Measurements from ENCODE around the gene ATG101.
A peak's percentile ranks its signal among the peaks of the same experiment; 100 is the strongest.

ATG101 gene

DNA sequence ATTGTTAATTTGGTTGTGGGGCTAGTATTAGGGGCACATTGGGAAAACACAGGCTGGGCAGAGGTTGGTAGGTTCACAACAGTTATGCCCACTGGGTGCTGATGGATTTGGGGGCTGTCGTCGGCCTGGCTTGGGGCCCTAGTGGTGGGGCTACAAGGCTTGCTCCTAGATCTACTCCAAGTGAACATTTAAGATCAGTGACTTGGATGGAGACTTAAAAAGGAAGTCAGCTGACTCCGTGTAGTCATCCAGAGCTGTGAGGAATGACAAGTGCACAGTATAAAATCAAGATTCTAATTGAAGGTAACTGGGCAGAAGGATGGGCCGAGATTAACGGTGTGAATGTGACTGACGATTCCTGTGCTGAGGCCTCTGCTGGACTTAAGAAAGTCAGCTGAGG is 31.3 kb upstream of the ATG101 start:
- Histone ChIP-seq H3K4me3 (peak overlapping the region in 1 of 7 experiments; percentile 61), H3K27ac (peak overlapping the region in 9 of 21 experiments; percentile 63 to 98 (median 85))

GRCh38 chr12:52041035-52041434 is 28.7 kb upstream of the ATG101 start:
- H3K4me3 ChIP-seq, result no peak overlapping the region
- H3K27ac ChIP-seq, result peak overlapping the region in 3 of 21 experiments; percentile 17 to 93 (median 77)

- Histone ChIP-seq H3K4me3 (no peak overlapping the region), H3K27ac (peak overlapping the region in 5 of 21 experiments; percentile 12 to 93 (median 38))
Measured at GRCh38 chr12:52041695-52042123, 28.1 kb upstream of the ATG101 start.

DNA sequence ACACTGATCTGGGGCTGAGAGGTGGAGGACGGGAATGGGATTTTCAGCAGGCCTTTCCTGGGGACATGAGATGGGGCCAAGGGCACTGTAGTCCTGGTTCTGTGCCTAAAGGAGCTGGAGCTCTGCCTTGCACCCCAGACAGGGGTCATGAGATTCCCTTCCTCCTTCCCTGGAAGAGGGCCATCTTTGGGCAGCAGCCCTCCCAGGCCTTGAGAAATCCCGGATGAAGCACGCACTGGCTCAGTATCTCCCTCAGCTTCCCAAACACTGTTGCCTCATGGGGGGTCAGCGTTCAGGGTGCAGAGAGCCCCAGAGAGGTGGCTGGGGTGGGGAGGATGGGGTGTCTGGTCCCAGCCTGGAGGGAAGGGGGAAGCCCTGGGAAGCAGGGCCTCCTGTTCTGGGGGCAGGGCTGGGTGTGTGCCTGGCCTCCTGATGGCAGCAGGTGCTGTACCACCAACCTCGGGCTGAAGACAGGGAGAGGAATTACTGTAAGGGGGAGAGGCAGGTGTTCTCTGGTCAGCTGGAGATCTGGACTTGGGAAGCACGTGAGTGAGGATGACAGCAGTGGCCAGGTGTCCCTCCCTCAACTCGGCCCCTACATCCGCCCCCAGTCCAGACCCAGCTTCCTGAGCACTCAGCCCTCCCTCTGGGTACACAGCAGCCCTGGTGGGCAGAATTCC is 26.9 kb upstream of the ATG101 start:
- Histone ChIP-seq H3K27ac (peak overlapping the region in 5 of 21 experiments; percentile 58 to 93 (median 77)), H3K4me3 (no peak overlapping the region)

- peak overlapping the region in 15 of 21 experiments; percentile 18 to 93 (median 66) for H3K27ac ChIP-seq
- H3K4me3 ChIP-seq, result peak overlapping the region in 1 of 7 experiments; percentile 4
Measured at GRCh38 chr12:52043386-52044212, 26.2 kb upstream of the ATG101 start.

- Histone ChIP-seq H3K27ac (peak overlapping the region in 15 of 21 experiments; percentile 18 to 93 (median 66)), H3K4me3 (peak overlapping the region in 1 of 7 experiments; percentile 4)
Measured at GRCh38 chr12:52044292-52044983, 25.3 kb upstream of the ATG101 start.

GRCh38 chr12:52045794-52046199 is 24.0 kb upstream of the ATG101 start:
- no peak overlapping the region for H3K4me3 ChIP-seq

DNA sequence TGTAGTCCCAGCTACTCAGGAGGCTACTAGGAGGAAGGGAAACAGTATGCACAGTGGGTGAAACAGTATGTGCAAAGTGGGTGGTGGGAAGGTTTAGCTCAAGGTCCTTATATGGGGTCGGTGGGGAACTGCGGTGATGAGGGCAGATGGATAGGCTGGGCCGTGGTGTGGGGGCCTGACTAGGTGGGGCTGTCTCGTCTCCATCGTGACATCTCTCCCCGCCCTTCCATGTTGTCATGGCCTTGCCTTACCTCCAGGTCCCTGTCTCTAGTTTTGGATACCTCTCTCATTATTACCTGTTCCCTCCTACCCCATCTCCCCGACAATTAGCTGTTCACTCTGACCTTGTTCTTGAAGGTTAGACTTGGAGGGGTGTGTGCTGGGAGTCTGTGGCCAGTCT is 22.9 kb upstream of the ATG101 start:
- Histone ChIP-seq H3K4me3 (no peak overlapping the region), H3K27ac (peak overlapping the region in 1 of 21 experiments; percentile 93)

More at GRCh38 chr12:52045794-52046199, 24.0 kb upstream of the ATG101 start:
- peak overlapping the region in 13 of 21 experiments; percentile 3 to 93 (median 52) for H3K27ac ChIP-seq

GRCh38 chr12:52049286-52049685 is 20.5 kb upstream of the ATG101 start:
- Histone ChIP-seq H3K27ac (peak overlapping the region in 1 of 21 experiments; percentile 92), H3K4me3 (no peak overlapping the region)

GRCh38 chr12:52049688-52050087 is 20.1 kb upstream of the ATG101 start:
- H3K4me3 ChIP-seq, result no peak overlapping the region
- peak overlapping the region in 6 of 21 experiments; percentile 72 to 95 (median 86) for H3K27ac ChIP-seq

- peak overlapping the region; percentile 24 to 95 (median 82) for H3K27ac ChIP-seq
- peak overlapping the region; percentile 37 to 69 (median 46) for H3K4me3 ChIP-seq
Measured at GRCh38 chr12:52050116-52050757, 19.5 kb upstream of the ATG101 start.

- Histone ChIP-seq H3K27ac (peak within 1 kb of the TSS; percentile 24 to 95 (median 82)), H3K4me3 (peak within 1 kb of the TSS; percentile 37 to 69 (median 46))
Measured at GRCh38 chr12:52050758-52051541, 18.8 kb upstream of the ATG101 start, which contains the start of gene NR4A1. TSS of gene NR4A1 (plus strand) at chr12:52051442. CDS start at chr12:52054329, 2,887 bp downstream.

DNA sequence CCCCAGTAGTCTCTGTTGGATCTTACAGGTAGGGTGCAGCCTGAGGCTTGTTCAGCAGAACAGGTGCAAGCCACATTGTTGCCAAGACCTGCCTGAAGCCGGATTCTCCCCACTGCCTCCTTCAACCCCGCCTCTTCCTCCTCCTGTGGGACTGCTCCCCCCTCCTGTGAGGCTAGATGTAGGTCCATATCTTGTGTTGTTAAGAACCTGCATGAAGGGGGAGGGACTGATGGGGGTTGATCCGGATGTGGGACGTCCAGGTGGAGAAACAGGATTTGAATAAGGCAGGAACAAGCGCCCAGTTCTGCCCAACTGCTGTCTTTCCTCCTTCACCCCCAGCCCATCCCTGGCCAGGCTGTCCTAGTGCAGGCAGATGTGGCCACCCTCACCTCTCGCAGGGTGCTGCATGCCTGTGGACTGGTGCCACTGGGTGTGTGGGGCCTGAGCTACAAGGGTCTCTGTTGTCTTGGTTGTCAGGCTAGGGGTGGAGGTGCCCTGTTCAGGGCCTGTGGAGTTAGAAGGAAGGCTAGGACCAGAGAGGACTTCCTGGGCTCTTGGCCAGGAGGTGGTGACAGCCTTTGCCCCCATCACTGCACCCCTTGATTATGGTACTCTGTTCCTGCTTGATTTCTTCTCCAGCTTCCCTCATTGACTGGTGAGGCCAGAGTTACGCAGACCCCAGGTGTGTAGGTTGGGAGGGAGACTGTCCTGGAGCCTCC is 17.2 kb upstream of the ATG101 start:
- Histone ChIP-seq H3K4me3 (peak overlapping the region in 5 of 7 experiments; percentile 43 to 69 (median 49)), H3K27ac (peak overlapping the region in 9 of 21 experiments; percentile 73 to 95 (median 87))

- peak overlapping the region in 2 of 7 experiments; percentile 62 to 69 for H3K4me3 ChIP-seq
Measured at GRCh38 chr12:52053536-52054209, 16.1 kb upstream of the ATG101 start.

GRCh38 chr12:52054231-52054832 is 15.4 kb upstream of the ATG101 start:
- peak overlapping the region in 8 of 21 experiments; percentile 17 to 95 (median 83) for H3K27ac ChIP-seq

More at GRCh38 chr12:52053536-52054209, 16.1 kb upstream of the ATG101 start:
- peak overlapping the region in 9 of 21 experiments; percentile 20 to 95 (median 84) for H3K27ac ChIP-seq

More at GRCh38 chr12:52054231-52054832, 15.4 kb upstream of the ATG101 start:
- H3K4me3 ChIP-seq, result peak overlapping the region in 1 of 7 experiments; percentile 69

All from skin epidermis (tissue), 12 donors.